ACC112 (cell line): ENCODE data around the gene PIGM.

ENCODE experiments used
- H2AFZ ChIP-seq: fragments of 200-600 bp; sonication (generic); one replicate; pipeline ENCODE4 v1.6.0; 2017; ENCODE audit warnings: antibody characterized with exemption, low read length; ENCODE audit not compliant: unreplicated experiment
- H3K27ac ChIP-seq: fragments of 200-600 bp; sonication (generic); 2 replicates; pipeline ENCODE4 v1.5.1; 2014; ENCODE audit warnings: low read depth, mild to moderate bottlenecking, antibody characterized with exemption, low read length, moderate library complexity
- H3K27me3 ChIP-seq: fragments of 200-600 bp; sonication (generic); 2 replicates; pipeline ENCODE4 v1.6.1; 2014; ENCODE audit warnings: mild to moderate bottlenecking, antibody characterized with exemption, low read length, moderate library complexity, mixed read lengths; ENCODE audit not compliant: insufficient read depth
- H3K36me3 ChIP-seq: fragments of 200-600 bp; sonication (generic); 2 replicates; pipeline ENCODE4 v1.6.1; 2016; ENCODE audit warnings: mild to moderate bottlenecking, antibody characterized with exemption, low read length, moderate library complexity, mixed read lengths; ENCODE audit not compliant: insufficient read depth
- H3K4me1 ChIP-seq: fragments of 200-600 bp; sonication (generic); one replicate; pipeline ENCODE4 v1.6.1; 2016; ENCODE audit warnings: low read length, mixed read lengths; ENCODE audit not compliant: insufficient read depth, unreplicated experiment, control insufficient read depth
- H3K4me3 ChIP-seq: fragments of 200-600 bp; sonication (generic); 2 replicates; pipeline ENCODE4 v1.5.1; 2014; ENCODE audit warnings: mild to moderate bottlenecking, low read depth, low read length
- H3K79me2 ChIP-seq: fragments of 200-600 bp; sonication (generic); one replicate; pipeline ENCODE4 v1.6.0; 2016; ENCODE audit warnings: low read length; ENCODE audit not compliant: control insufficient read depth, unreplicated experiment, insufficient read depth

Gene PIGM

GRCh38 chr1:159987186-159987585 is 44.6 kb downstream of the PIGM start:
- Histone ChIP-seq H3K27me3 (no peaks in the 10 kb centered on the region), H3K36me3 (no peaks in the 10 kb centered on the region), H3K79me2 (no peaks in the 10 kb centered on the region), H3K27ac (no peak overlapping the region), H3K4me3 (no peak overlapping the region), H2AFZ (no peak overlapping the region), H3K4me1 (no peaks in the 10 kb centered on the region)

GRCh38 chr1:159986531-159986930 is 45.3 kb downstream of the PIGM start:
- H2AFZ ChIP-seq: no peak overlapping the region
- H3K36me3 ChIP-seq: no peaks in the 10 kb centered on the region
- H3K79me2 ChIP-seq: no peaks in the 10 kb centered on the region
- H3K4me1 ChIP-seq: no peaks in the 10 kb centered on the region
- no peak overlapping the region for H3K4me3 ChIP-seq
- H3K27ac ChIP-seq: no peak overlapping the region
- H3K27me3 ChIP-seq: no peaks in the 10 kb centered on the region

DNA sequence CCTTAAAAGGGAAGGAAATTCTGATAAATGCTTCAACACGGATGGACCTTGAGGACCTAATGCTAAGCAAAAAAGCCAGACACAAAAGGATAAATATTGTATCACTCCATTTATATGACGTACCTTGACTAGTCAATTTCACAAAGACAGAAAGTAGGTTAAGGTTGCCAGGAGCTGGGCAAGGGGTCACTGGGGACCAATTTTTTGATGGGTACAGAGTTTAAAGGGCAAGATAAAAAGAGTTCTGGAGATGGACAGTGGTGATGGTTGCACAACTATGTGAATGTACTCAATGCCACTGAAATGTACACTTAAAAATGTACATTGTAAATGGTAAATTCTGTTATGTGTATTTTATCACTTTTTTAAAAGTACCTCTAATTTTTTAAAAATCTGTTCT is 45.7 kb downstream of the PIGM start:
- H3K27ac ChIP-seq: no peak overlapping the region
- H3K27me3 ChIP-seq: no peaks in the 10 kb centered on the region
- no peaks in the 10 kb centered on the region for H3K79me2 ChIP-seq
- no peaks in the 10 kb centered on the region for H3K36me3 ChIP-seq
- no peak overlapping the region for H3K4me3 ChIP-seq
- H2AFZ ChIP-seq: no peak overlapping the region
- no peaks in the 10 kb centered on the region for H3K4me1 ChIP-seq

- H3K79me2 ChIP-seq: no peaks in the 10 kb centered on the region
Measured at GRCh38 chr1:159985473-159985872, 46.3 kb downstream of the PIGM start.

DNA sequence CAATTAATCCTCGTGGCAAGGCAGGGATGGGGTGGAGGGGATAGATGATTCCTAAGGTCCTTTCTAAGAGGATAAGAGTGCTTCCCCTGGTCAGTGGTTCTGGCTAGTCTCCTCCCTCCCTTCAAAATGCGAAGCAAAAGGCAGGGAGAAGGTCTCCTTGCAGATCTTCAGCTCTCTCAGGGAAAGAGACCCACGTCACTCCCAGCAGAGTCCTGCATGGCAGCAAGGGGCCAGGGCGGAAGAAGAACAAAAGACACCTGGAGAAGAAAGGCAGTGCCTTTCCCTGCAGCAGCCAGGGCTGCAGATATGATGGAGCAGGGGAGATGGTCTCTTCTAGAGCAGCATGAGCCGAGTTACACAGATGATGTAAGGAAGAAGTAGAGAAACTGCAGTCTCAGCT is 48.1 kb downstream of the PIGM start:
- H3K4me3 ChIP-seq: no peak overlapping the region
- no peak overlapping the region for H2AFZ ChIP-seq
- peaks cover 4% of the 10 kb centered on the region; the same call in 1 of the 2 replicates for H3K27me3 ChIP-seq
- no peaks in the 10 kb centered on the region for H3K36me3 ChIP-seq
- H3K79me2 ChIP-seq: no peaks in the 10 kb centered on the region
- no peak overlapping the region for H3K27ac ChIP-seq
- no peaks in the 10 kb centered on the region for H3K4me1 ChIP-seq

More at GRCh38 chr1:159985473-159985872, 46.3 kb downstream of the PIGM start:
- Histone ChIP-seq H3K36me3 (no peaks in the 10 kb centered on the region), H3K27ac (no peak overlapping the region), H3K4me3 (no peak overlapping the region), H3K4me1 (no peaks in the 10 kb centered on the region), H3K27me3 (no peaks in the 10 kb centered on the region), H2AFZ (no peak overlapping the region)

- no peaks in the 10 kb centered on the region for H3K36me3 ChIP-seq
- peaks cover 4% of the 10 kb centered on the region; the same call in 1 of the 2 replicates for H3K27me3 ChIP-seq
- H3K79me2 ChIP-seq: no peaks in the 10 kb centered on the region
- H2AFZ ChIP-seq: no peak overlapping the region
- H3K27ac ChIP-seq: no peak overlapping the region
- no peaks in the 10 kb centered on the region for H3K4me1 ChIP-seq
- no peak overlapping the region for H3K4me3 ChIP-seq
Measured at GRCh38 chr1:159982280-159982679, 49.5 kb downstream of the PIGM start.

- no peak overlapping the region for H2AFZ ChIP-seq
- H3K27ac ChIP-seq: no peak overlapping the region
- no peak overlapping the region for H3K4me3 ChIP-seq
- no peaks in the 10 kb centered on the region for H3K79me2 ChIP-seq
- peaks cover 4% of the 10 kb centered on the region for H3K27me3 ChIP-seq
- no peaks in the 10 kb centered on the region for H3K36me3 ChIP-seq
- no peaks in the 10 kb centered on the region for H3K4me1 ChIP-seq
Measured at GRCh38 chr1:159981351-159982055, 50.3 kb downstream of the PIGM start.

DNA sequence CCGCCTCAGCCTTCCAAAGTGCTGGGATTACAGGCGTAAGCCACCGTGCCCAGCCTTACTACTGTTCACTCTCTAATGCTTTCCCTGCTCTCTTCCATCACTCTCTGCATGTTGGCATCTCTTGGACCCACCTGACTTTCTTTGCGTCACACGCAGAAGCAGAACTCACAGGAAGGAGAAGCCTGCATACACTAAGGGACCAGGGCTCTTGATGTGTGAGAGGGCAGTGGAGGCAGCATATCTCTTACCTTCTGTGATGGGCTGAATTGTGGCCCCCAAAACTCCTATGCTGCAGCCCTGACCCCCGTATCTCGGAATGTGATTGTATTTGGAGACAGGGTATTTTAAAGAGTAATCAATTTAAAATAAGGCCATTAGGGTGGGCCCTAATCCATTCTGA is 51.0 kb downstream of the PIGM start:
- Histone ChIP-seq H3K4me3 (no peak overlapping the region), H3K27ac (no peak overlapping the region), H2AFZ (no peak overlapping the region), H3K27me3 (peaks cover 5% of the 10 kb centered on the region), H3K36me3 (no peaks in the 10 kb centered on the region), H3K4me1 (no peaks in the 10 kb centered on the region), H3K79me2 (no peaks in the 10 kb centered on the region)

DNA sequence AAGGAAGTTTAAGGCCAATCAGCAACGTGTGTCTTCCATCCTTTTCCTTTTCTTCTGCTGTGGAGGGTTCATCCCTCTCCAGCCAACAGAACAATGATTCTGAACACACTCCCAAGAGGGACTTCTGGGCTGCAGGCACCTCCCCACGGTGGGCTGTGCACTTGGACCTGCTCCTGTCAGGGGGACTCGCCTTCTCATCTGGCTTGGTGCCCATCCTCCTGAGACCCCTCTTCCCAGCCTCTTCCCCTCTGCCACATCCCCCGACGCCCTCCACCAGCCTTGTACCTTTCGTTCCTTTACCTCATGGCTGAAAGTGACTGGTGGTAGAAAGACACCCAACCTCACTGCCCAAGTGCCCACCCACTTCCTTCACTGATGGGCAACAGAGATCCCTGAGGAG is 51.7 kb downstream of the PIGM start:
- Histone ChIP-seq H2AFZ (no peak overlapping the region), H3K79me2 (no peaks in the 10 kb centered on the region), H3K27me3 (peaks cover 12% of the 10 kb centered on the region), H3K4me1 (no peaks in the 10 kb centered on the region), H3K27ac (no peak overlapping the region), H3K36me3 (no peaks in the 10 kb centered on the region), H3K4me3 (no peak overlapping the region)

DNA sequence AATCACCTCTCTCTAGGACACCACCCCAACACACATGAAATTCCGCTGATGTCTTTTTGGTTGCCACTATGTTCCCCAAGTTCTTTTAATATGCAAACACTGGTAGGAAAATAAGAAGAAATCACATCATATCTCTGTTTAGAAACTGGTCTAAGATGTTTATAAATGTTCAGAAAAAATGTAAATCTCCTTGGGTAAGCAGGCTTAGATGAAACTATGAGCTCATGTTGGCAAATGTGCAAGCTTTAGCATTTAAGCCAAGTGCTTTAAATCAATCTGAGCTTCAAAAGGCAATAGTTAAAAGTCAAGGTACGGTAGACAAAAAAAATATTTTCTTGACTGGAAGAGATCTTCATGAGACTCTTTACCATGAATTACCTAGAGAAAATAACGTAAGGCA is 52.5 kb downstream of the PIGM start:
- H3K36me3 ChIP-seq: no peaks in the 10 kb centered on the region
- H3K27me3 ChIP-seq: peaks cover 19% of the 10 kb centered on the region
- H2AFZ ChIP-seq: no peak overlapping the region
- no peaks in the 10 kb centered on the region for H3K79me2 ChIP-seq
- no peak overlapping the region for H3K4me3 ChIP-seq
- H3K4me1 ChIP-seq: no peaks in the 10 kb centered on the region
- no peak overlapping the region for H3K27ac ChIP-seq

DNA sequence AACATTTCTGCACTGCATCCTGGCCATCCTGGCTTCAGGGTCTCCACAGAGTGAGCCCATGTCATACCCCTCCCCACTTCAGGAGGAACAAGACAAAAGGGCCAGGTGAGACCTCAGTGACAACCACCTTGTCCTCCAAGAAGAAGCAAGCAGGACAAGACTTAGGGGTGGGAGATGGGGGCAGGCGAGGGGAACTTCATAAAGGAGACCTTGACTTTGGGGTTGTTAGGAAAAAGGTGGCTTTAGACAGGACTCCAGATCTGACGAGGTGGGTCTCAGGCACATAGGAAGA is 53.7 kb downstream of the PIGM start:
- no peak overlapping the region for H2AFZ ChIP-seq
- no peaks in the 10 kb centered on the region for H3K79me2 ChIP-seq
- H3K27me3 ChIP-seq: peaks cover 24% of the 10 kb centered on the region
- no peaks in the 10 kb centered on the region for H3K4me1 ChIP-seq
- H3K4me3 ChIP-seq: no peak overlapping the region
- H3K36me3 ChIP-seq: no peaks in the 10 kb centered on the region
- no peak overlapping the region for H3K27ac ChIP-seq
